HepG2 (cell line): Measurements from ENCODE around the gene OAS3. TPM values are rescaled to one million over a fixed set of nuclear protein-coding genes. Genes with fewer than 3 reads are reported as not detected.

Experiments
- ATAC-seq: fragments of 200-7000 bp; cut with Tn5 transposase; 3 replicates; pipeline ENCODE4 v1.9.1; 2020; ENCODE audit warnings: mild to moderate bottlenecking, moderate library complexity
- BruUV-seq: library from RNA; stranded (reverse); fragments of 400-500 nt; replicated peaks from 2 replicates; lab custom pipeline; 2021; lab: Mats Ljungman, UMichigan
- CTCF ChIA-PET: fragments of 300-600 bp; formaldehyde crosslinking; extraction: SDS; loops from one replicate; lab custom pipeline; 2021; ENCODE audit warnings: low total read pairs, inconsistent platforms, low intra/inter-chr PET ratio; lab: Yijun Ruan, JAX
- POLR2A ChIA-PET: fragments of 350-600 bp; sonication (Branson Sonifier 250); formaldehyde crosslinking; loops from one replicate; lab custom pipeline; 2020; ENCODE audit warnings: antibody characterized with exemption, inconsistent platforms; lab: Yijun Ruan, JAX
- DNase-seq: peaks from one replicate; pipeline ENCODE4 v3.0.0-alpha.2; 2015; ENCODE audit warnings: low spot score
- FAIRE-seq: peaks from 3 replicates; lab custom pipeline; 2011; peaks lifted over from hg19 to GRCh38; lab: Jason Lieb, UNC
- H2AFZ ChIP-seq: one replicate; pipeline ENCODE4 v1.6.1; 2011; ENCODE audit warnings: low read length, inconsistent platforms
- H3K27ac ChIP-seq: fragments of 300-600 bp; 3 replicates; pipeline ENCODE4 v1.8.0; 2011; ENCODE audit warnings: mixed run types, mild to moderate bottlenecking, mixed read lengths, low read length, inconsistent platforms; ENCODE audit not compliant: insufficient read depth; ENCODE audit errors: extremely low read length
- H3K27me3 ChIP-seq, 2 experiments: fragments of 200-600 bp in 1 of 2; 2 replicates in 1 of 2; 3 replicates in 1 of 2; pipeline versions ENCODE4 v1.6.0 to v1.8.0; 2011; ENCODE audit warnings: low read length in 2 of 2, mild to moderate bottlenecking in 2 of 2, moderate library complexity in 2 of 2, inconsistent platforms in 1 of 2; ENCODE audit not compliant: insufficient read depth in 2 of 2, control insufficient read depth in 1 of 2
- H3K36me3 ChIP-seq, 2 experiments: fragments of 200-600 bp in 1 of 2; replicated peaks in 1 of 2; 2 replicates in 1 of 2; 3 replicates in 1 of 2; pipeline versions ENCODE4 v1.5.1 to v1.8.0; 2011; ENCODE audit warnings: low read length in 2 of 2, inconsistent platforms in 1 of 2; ENCODE audit not compliant: insufficient read depth in 2 of 2, control insufficient read depth in 1 of 2
- H3K4me1 ChIP-seq: 2 replicates; pipeline ENCODE4 v1.5.1; 2012; ENCODE audit warnings: low read length, inconsistent platforms; ENCODE audit not compliant: insufficient read depth
- H3K4me2 ChIP-seq: 2 replicates; pipeline ENCODE4 v1.6.0; 2011; ENCODE audit warnings: low read depth, low read length, inconsistent platforms
- H3K4me3 ChIP-seq, 3 experiments: fragments of 200-600 bp in 1 of 3; sonication (generic), shearing (Covaris generic) in 1 of 3; replicated peaks in 1 of 3; 2 replicates each; pipeline ENCODE4 v1.5.1; 2011 to 2016; ENCODE audit warnings: low read length in 3 of 3, inconsistent platforms in 2 of 3, low read depth in 2 of 3, mild to moderate bottlenecking in 2 of 3, control low read depth in 1 of 3, mixed read lengths in 1 of 3; ENCODE audit not compliant: insufficient read depth in 1 of 3
- H3K79me2 ChIP-seq: one replicate; pipeline ENCODE4 v1.6.1; 2011; ENCODE audit warnings: low read length, inconsistent platforms; ENCODE audit not compliant: insufficient read depth
- H3K9ac ChIP-seq: 2 replicates; pipeline ENCODE4 v1.6.0; 2011; ENCODE audit warnings: mild to moderate bottlenecking, low read depth, low read length, inconsistent platforms; ENCODE audit not compliant: insufficient read depth
- H3K9me3 ChIP-seq: 2 replicates; pipeline ENCODE4 v1.5.1; 2012; ENCODE audit warnings: mild to moderate bottlenecking, low read length
- H4K20me1 ChIP-seq: 2 replicates; pipeline ENCODE4 v1.6.0; 2011; ENCODE audit warnings: inconsistent platforms, mild to moderate bottlenecking, low read length, moderate library complexity; ENCODE audit not compliant: insufficient read depth
- AGO2 ChIP-seq: fragments of 200-400 bp; formaldehyde crosslinking; optimal IDR thresholded peaks from 2 replicates; pipeline ENCODE3; 2017; ENCODE audit warnings: mild to moderate bottlenecking, low read depth, low read length, moderate library complexity
- ATF4 ChIP-seq, 2 experiments: fragments of 450-650 bp in 1 of 2; sonication (generic) in 1 of 2; formaldehyde crosslinking; IDR thresholded peaks; 2 replicates each; pipeline versions ENCODE4 v1.5.0 to v1.8.0; 2020 to 2022; ENCODE audit warnings: mild to moderate bottlenecking in 1 of 2, missing genetic modification reagents in 1 of 2
- CBX1 ChIP-seq: IDR thresholded peaks from one replicate; pipeline ENCODE4 v1.6.1; 2016; ENCODE audit warnings: antibody characterized with exemption, low read depth
- HNRNPLL ChIP-seq: fragments of 200-400 bp; formaldehyde crosslinking; IDR thresholded peaks from 2 replicates; pipeline ENCODE4 v1.6.1; 2017; ENCODE audit warnings: mild to moderate bottlenecking, low read depth, low read length; ENCODE audit not compliant: poor library complexity, severe bottlenecking
- IRX3 ChIP-seq: sonication (generic); formaldehyde crosslinking; IDR thresholded peaks from 2 replicates; pipeline ENCODE4 v1.8.1; 2023; ENCODE audit warnings: mild to moderate bottlenecking, low read depth, missing genetic modification reagents, borderline replicate concordance
- NR2F1 ChIP-seq, 2 experiments: fragments of 450-650 bp in 1 of 2; formaldehyde crosslinking in 1 of 2; IDR thresholded peaks; 2 replicates each; pipeline versions ENCODE4 v1.5.0 to v1.6.1; 2016 to 2020; ENCODE audit warnings: mild to moderate bottlenecking in 1 of 2, missing compliant biosample characterization in 1 of 2, missing genetic modification reagents in 1 of 2, moderate library complexity in 1 of 2
- NRL ChIP-seq: sonication (generic); formaldehyde crosslinking; IDR thresholded peaks from 2 replicates; pipeline ENCODE4 v1.5.0; 2020; ENCODE audit warnings: missing genetic modification reagents, mild to moderate bottlenecking, moderate library complexity, borderline replicate concordance
- RARG ChIP-seq: sonication (generic); formaldehyde crosslinking; IDR thresholded peaks from 2 replicates; pipeline ENCODE4 v1.4.0; 2020; ENCODE audit warnings: low read depth, mild to moderate bottlenecking, missing genetic modification reagents
- REXO4 ChIP-seq: sonication (generic); formaldehyde crosslinking; IDR thresholded peaks from 2 replicates; pipeline ENCODE4 v1.8.0; 2022; ENCODE audit warnings: missing genetic modification reagents, mild to moderate bottlenecking, borderline replicate concordance
- SIX1 ChIP-seq: sonication (generic); formaldehyde crosslinking; IDR thresholded peaks from 2 replicates; pipeline ENCODE4 v1.4.0; 2020; ENCODE audit warnings: missing genetic modification reagents, borderline replicate concordance
- SMYD3 ChIP-seq: sonication (generic); formaldehyde crosslinking; IDR thresholded peaks from 2 replicates; pipeline ENCODE4 v1.8.1; 2023; ENCODE audit warnings: mild to moderate bottlenecking, missing genetic modification reagents
- YEATS4 ChIP-seq: sonication (generic); formaldehyde crosslinking; IDR thresholded peaks from 2 replicates; pipeline ENCODE4 v1.4.0; 2020; ENCODE audit warnings: missing genetic modification reagents, borderline replicate concordance
- ZFAT ChIP-seq: sonication (generic); formaldehyde crosslinking; conservative IDR thresholded peaks from 2 replicates; pipeline ENCODE4 v1.8.1; 2023; ENCODE audit warnings: missing genetic modification reagents, inconsistent platforms
- ZNF20 ChIP-seq: sonication (generic); formaldehyde crosslinking; IDR thresholded peaks from 2 replicates; pipeline ENCODE4 v1.4.0; 2020; ENCODE audit warnings: mild to moderate bottlenecking, moderate library complexity, missing genetic modification reagents
- ZNF253 ChIP-seq: sonication (generic); formaldehyde crosslinking; IDR thresholded peaks from 2 replicates; pipeline ENCODE4 v1.8.0; 2022; ENCODE audit warnings: mild to moderate bottlenecking, missing genetic modification reagents, borderline replicate concordance
- ZNF281 ChIP-seq: sonication (generic); formaldehyde crosslinking; IDR thresholded peaks from 2 replicates; pipeline ENCODE4 v1.4.0; 2020; ENCODE audit warnings: missing genetic modification reagents, borderline replicate concordance
- ZNF619 ChIP-seq: sonication (generic); formaldehyde crosslinking; IDR thresholded peaks from 2 replicates; pipeline ENCODE4 v1.4.0; 2020; ENCODE audit warnings: mild to moderate bottlenecking, missing genetic modification reagents
- ZNF660 ChIP-seq: sonication (generic); formaldehyde crosslinking; IDR thresholded peaks from 2 replicates; pipeline ENCODE4 v1.5.1; 2020; ENCODE audit warnings: mild to moderate bottlenecking, low read depth, missing genetic modification reagents, borderline replicate concordance
- ZNF879 ChIP-seq: sonication (generic); formaldehyde crosslinking; IDR thresholded peaks from 2 replicates; pipeline ENCODE4 v1.8.1; 2023; ENCODE audit warnings: missing genetic modification reagents
- ZXDC ChIP-seq: sonication (generic); formaldehyde crosslinking; IDR thresholded peaks from 2 replicates; pipeline ENCODE4 v1.5.0; 2020; ENCODE audit warnings: mild to moderate bottlenecking, missing genetic modification reagents
- WGBS: methylation state at CpG from one replicate; pipeline ENCODE4 v1.1.6; 2017; ENCODE audit warnings: low lambda C conversion rate; 5-methylcytosine and 5-hydroxymethylcytosine counted together
- in situ Hi-C: cut with HindIII; loops from 2 replicates; pipeline ENCODE4 v1.10.0; 2017; ENCODE audit warnings: low pct_unique_long_range_greater_than_20kb; ENCODE audit not compliant: extremely low pct_ligation_motif_present
- intact Hi-C: fragments of 100-400 bp; cut with micrococcal nuclease; formaldehyde crosslinking; loops from one replicate; pipeline ENCODE4 v1.10.0; 2022; ENCODE audit not compliant: unreplicated experiment
- polyA plus RNA-seq, 8 experiments: library from polyadenylated mRNA; depleted of rRNA in 3 of 8; stranded (reverse) in 7 of 8; unstranded in 1 of 8; fragments of >200 nt; fragmentation: Illumina TruSeq in 4 of 8; extraction: Trizol in 4 of 8; gene quantifications; 2 replicates each; pipeline versions ENCODE4 v1.2.1 to v1.2.3, GENCODE V29; 2011 to 2016; ENCODE audit warnings: low read depth in 4 of 8, missing spikeins in 1 of 8, mixed read lengths in 1 of 8; ENCODE audit not compliant: insufficient read depth in 1 of 8
- total RNA-seq, 5 experiments: library from RNA; depleted of rRNA; stranded (reverse); fragments of >200 nt; fragmentation: Illumina TruSeq; extraction: Trizol; gene quantifications; 2 replicates each; pipeline ENCODE4 v1.2.3, GENCODE V29; 2016; ENCODE audit warnings: low read depth in 1 of 5

OAS3 gene
- total and polyA plus RNA-seq, 2 of the 13 experiments (the other 11 are each of a cell fraction or from before 2014, with no cell fraction given) = 4.8 to 10.5 TPM

GRCh38 chr12:112971248-112971647 is 33.0 kb downstream of the OAS3 start:
- ChIA-PET CTCF (no interaction called here), POLR2A (no interaction called here)
- intact Hi-C loops (no loop called here), in situ Hi-C loops (no loop called here)
- no peak overlapping the region for H2AFZ ChIP-seq
- no peak overlapping the region for H3K4me2 ChIP-seq
- 78% methylated on average over 5 of the region's 5 CpGs for WGBS
- H4K20me1 ChIP-seq = no peaks in the 10 kb centered on the region
- H3K27me3 ChIP-seq = peaks cover 0 to 2% of the 10 kb centered on the region in 2 experiments; a peak in 1 of 5 replicates
- peaks cover under 1% of the 10 kb centered on the region; the same call in 1 of the 2 replicates for H3K4me1 ChIP-seq
- H3K9me3 ChIP-seq = no peaks in the 10 kb centered on the region
- no peak overlapping the region for H3K4me3 ChIP-seq
- TF ChIP-seq REXO4 (no peak), ZNF879 (CRISPR knock-in tag) (no peak), YEATS4 (CRISPR knock-in tag) (no peak), AGO2 (no peak), SIX1 (no peak), ZXDC (CRISPR knock-in tag) (no peak), SMYD3 (CRISPR knock-in tag) (no peak), NRL (CRISPR knock-in tag) (no peak), HNRNPLL (no peak), CBX1 (no peak), ZNF281 (CRISPR knock-in tag) (no peak), RARG (no peak), IRX3 (CRISPR knock-in tag) (no peak), ZNF660 (CRISPR knock-in tag) (no peak), NR2F1 (CRISPR knock-in tag; IDR thresholded peaks at IDR 0.05) (no peak), ZFAT (CRISPR knock-in tag) (no peak), ZNF619 (CRISPR knock-in tag) (no peak), ZNF253 (no peak), ZNF20 (no peak), ATF4 (CRISPR knock-in tag; IDR thresholded peaks at IDR 0.05) (no peak)
- no peaks in the 10 kb centered on the region for H3K79me2 ChIP-seq
- H3K36me3 ChIP-seq = no peaks in the 10 kb centered on the region; a peak in 1 of 5 replicates
- H3K27ac ChIP-seq = no peak overlapping the region
- no peak overlapping the region for H3K9ac ChIP-seq
- ATAC-seq = no peak
- no peak for DNase-seq
- no TSS peak for BruUV-seq
- FAIRE-seq = no peak
